ENCODE data around the gene EGR2. TPM values are rescaled to one million over a fixed set of nuclear protein-coding genes. Genes with fewer than 3 reads are reported as not detected.

The EGR2 gene
- total RNA-seq, 1 donor from 2014 or later: 0.37 TPM

DNA sequence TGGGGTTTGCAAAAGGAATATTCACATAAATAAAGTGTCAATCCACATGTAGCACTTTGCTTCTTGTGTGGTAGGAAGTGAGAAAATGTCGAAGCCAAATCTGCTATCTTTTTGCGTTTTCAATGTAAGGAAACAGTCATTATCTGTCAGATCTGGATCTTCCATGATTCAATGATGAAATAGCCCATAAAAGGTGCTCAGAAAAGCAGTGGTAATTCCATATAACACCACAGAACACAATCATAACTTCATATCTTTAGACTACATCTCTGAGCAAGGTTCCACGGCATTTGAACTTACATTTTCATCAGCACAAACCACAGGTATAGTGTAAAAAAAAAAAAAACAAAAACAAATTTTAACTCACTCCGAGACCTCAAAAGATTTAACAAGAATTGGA, 39.9 kb upstream of the EGR2 start:
- TF ChIP-seq, protein P1, sequence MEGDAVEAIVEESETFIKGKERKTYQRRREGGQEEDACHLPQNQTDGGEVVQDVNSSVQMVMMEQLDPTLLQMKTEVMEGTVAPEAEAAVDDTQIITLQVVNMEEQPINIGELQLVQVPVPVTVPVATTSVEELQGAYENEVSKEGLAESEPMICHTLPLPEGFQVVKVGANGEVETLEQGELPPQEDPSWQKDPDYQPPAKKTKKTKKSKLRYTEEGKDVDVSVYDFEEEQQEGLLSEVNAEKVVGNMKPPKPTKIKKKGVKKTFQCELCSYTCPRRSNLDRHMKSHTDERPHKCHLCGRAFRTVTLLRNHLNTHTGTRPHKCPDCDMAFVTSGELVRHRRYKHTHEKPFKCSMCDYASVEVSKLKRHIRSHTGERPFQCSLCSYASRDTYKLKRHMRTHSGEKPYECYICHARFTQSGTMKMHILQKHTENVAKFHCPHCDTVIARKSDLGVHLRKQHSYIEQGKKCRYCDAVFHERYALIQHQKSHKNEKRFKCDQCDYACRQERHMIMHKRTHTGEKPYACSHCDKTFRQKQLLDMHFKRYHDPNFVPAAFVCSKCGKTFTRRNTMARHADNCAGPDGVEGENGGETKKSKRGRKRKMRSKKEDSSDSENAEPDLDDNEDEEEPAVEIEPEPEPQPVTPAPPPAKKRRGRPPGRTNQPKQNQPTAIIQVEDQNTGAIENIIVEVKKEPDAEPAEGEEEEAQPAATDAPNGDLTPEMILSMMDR (IDR thresholded peaks at IDR 0.05; ENCODE audit: partially characterized antibody, unreplicated experiment): no peak
- Mint-ChIP-seq H3K4me3 (ENCODE audit: unreplicated experiment) (no peak overlapping the region), H3K36me3 (ENCODE audit: unreplicated experiment) (no peaks in the 10 kb centered on the region), H3K9me3 (ENCODE audit: unreplicated experiment) (no peaks in the 10 kb centered on the region), H3K4me1 (ENCODE audit: low read depth, unreplicated experiment) (no peaks in the 10 kb centered on the region), H3K27me3 (ENCODE audit: unreplicated experiment) (no peaks in the 10 kb centered on the region), H3K27ac (ENCODE audit: unreplicated experiment) (no peak overlapping the region)
- no peak for DNase-seq

DNA sequence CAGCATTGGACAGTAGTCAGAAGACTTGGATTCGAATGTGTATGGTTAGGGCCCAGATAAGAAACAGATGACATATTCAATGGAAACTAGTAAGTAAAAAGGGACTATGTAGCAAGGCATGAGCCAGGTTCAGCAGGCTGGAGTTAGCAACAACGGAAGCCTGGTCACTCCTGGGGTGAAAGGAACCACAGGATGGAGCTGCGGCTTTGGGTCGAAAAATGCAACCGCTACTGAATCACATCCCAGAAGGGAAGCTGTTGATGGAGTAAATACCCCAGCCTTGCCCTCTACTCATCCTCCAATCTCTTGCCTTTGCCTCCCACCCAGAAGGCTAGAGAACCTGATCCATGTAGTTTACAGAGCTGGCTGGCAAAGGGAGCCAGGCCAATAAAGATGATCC, 37.5 kb upstream of the EGR2 start:
- no peaks in the 10 kb centered on the region for H3K9me3 Mint-ChIP-seq (ENCODE audit: unreplicated experiment)
- no peak overlapping the region for H3K4me3 Mint-ChIP-seq (ENCODE audit: unreplicated experiment)
- H3K4me1 Mint-ChIP-seq (ENCODE audit: low read depth, unreplicated experiment): no peaks in the 10 kb centered on the region
- no peak overlapping the region for H3K27ac Mint-ChIP-seq (ENCODE audit: unreplicated experiment)
- TF ChIP-seq, protein P1 (IDR thresholded peaks at IDR 0.05; ENCODE audit: partially characterized antibody, unreplicated experiment): no peak
- no peak for DNase-seq
- no peaks in the 10 kb centered on the region for H3K36me3 Mint-ChIP-seq (ENCODE audit: unreplicated experiment)
- no peaks in the 10 kb centered on the region for H3K27me3 Mint-ChIP-seq (ENCODE audit: unreplicated experiment)

DNA sequence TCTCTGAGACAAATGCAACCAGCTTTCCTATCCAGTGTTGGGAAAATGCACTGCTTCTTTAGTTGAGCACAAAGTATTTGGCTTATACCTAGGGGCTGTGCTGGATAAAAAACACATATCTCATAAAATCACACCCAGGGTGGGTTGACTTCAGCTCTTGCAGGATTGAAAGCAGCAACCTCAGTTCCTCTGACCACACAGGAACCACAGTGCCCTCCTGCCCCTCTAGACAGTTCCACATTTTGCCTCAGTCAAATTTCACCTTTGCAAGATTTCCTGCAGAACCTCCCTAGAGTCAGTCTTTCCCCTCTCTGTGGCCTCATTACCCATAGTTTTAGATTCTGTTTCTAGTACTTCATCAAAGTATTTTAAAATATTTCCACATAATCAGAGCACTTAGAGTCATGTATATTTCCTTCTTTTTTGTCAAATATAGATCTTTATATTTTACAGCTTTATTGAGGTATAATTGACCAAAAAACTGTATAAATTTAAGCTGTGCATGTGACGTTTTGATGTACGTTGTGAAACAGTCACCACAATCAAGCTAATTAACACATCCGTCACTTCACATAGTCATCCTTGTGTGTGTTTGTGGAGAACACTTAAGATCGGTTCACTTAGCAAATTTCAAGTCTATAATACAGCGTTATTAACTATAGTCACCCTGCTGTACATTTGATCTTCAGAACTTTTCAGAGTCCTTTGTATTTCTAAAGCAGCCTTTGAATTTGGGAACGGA, 37.0 kb upstream of the EGR2 start:
- DNase-seq: no peak
- Mint-ChIP-seq H3K36me3 (ENCODE audit: unreplicated experiment) (no peaks in the 10 kb centered on the region), H3K27ac (ENCODE audit: unreplicated experiment) (no peak overlapping the region), H3K4me1 (ENCODE audit: low read depth, unreplicated experiment) (no peaks in the 10 kb centered on the region), H3K4me3 (ENCODE audit: unreplicated experiment) (no peak overlapping the region), H3K27me3 (ENCODE audit: unreplicated experiment) (no peaks in the 10 kb centered on the region), H3K9me3 (ENCODE audit: unreplicated experiment) (no peaks in the 10 kb centered on the region)
- TF ChIP-seq, protein P1 (IDR thresholded peaks at IDR 0.05; ENCODE audit: partially characterized antibody, unreplicated experiment): no peak

DNA sequence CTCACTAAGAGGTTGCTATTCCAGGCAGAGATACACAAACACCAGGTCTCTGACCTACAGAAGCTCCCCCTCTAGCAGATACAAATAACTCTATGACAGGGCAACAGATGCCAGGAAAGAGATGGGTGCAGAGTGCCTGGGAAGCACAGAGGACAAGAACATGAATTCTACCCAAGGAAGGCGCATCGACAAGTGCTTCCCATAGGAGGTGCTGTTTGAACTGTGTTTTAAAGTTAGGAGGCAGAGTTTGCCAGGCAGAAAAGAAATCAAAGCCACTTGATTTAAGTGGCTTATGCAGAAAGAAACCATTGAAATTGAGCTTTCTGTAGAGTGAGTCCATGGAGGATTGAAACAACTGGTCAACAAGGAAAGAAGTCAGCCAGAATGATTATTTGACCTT, 35.3 kb upstream of the EGR2 start:
- Mint-ChIP-seq H3K27ac (ENCODE audit: unreplicated experiment) (no peak overlapping the region), H3K4me3 (ENCODE audit: unreplicated experiment) (no peak overlapping the region), H3K9me3 (ENCODE audit: unreplicated experiment) (no peaks in the 10 kb centered on the region), H3K27me3 (ENCODE audit: unreplicated experiment) (no peaks in the 10 kb centered on the region), H3K36me3 (ENCODE audit: unreplicated experiment) (no peaks in the 10 kb centered on the region), H3K4me1 (ENCODE audit: low read depth, unreplicated experiment) (no peaks in the 10 kb centered on the region)
- DNase-seq: no peak
- TF ChIP-seq, protein P1 (IDR thresholded peaks at IDR 0.05; ENCODE audit: partially characterized antibody, unreplicated experiment): peak; percentile 24

DNA sequence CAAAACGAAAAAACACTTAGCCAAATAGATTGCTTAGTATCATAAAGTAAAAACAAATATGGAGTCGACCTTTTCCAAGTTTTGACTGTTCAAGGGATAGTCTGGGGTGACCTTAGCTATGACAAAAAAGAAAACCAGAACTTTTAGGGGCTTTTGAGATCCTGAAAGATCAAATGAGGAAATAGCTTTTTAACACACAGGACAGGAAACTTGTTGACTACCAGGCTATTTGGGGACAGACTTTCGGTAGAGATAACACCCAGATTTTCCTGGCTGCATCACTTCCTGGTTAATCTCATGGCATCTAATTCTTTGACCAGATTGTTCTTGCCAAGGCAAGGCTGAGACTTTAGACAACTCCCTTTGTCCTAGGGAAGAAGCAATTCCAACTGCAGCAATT, 34.5 kb upstream of the EGR2 start:
- no peak overlapping the region for H3K4me3 Mint-ChIP-seq (ENCODE audit: unreplicated experiment)
- no peaks in the 10 kb centered on the region for H3K4me1 Mint-ChIP-seq (ENCODE audit: low read depth, unreplicated experiment)
- DNase-seq: no peak

More for the DNA sequence above, 34.5 kb upstream of the EGR2 start:
- TF ChIP-seq, protein P1 (IDR thresholded peaks at IDR 0.05; ENCODE audit: partially characterized antibody, unreplicated experiment): no peak
- Mint-ChIP-seq H3K36me3 (ENCODE audit: unreplicated experiment) (no peaks in the 10 kb centered on the region), H3K9me3 (ENCODE audit: unreplicated experiment) (no peaks in the 10 kb centered on the region), H3K27ac (ENCODE audit: unreplicated experiment) (no peak overlapping the region), H3K27me3 (ENCODE audit: unreplicated experiment) (no peaks in the 10 kb centered on the region)

All from glutamatergic neuron (in vitro differentiated cells).